ENCODE data around the gene PDAP1.
"Not testable (repeated sequence)": the region's sequence is repeated elsewhere in the genome, so short reads cannot be mapped to it uniquely, and the experiment has no call there.

PDAP1 gene

GRCh38 chr7:99395616-99396327 is 12.6 kb downstream of the PDAP1 start:
- no peak for DNase-seq

- DNase-seq: no peak
Measured at GRCh38 chr7:99394188-99394502, 14.3 kb downstream of the PDAP1 start.

GRCh38 chr7:99393355-99394187 is 14.8 kb downstream of the PDAP1 start:
- no peak for DNase-seq

- peak; percentile 62 for DNase-seq
Measured at GRCh38 chr7:99392659-99393354, 15.6 kb downstream of the PDAP1 start.

GRCh38 chr7:99392046-99392445 is 16.4 kb downstream of the PDAP1 start:
- no peak for DNase-seq

GRCh38 chr7:99390941-99391602 is 17.3 kb downstream of the PDAP1 start:
- no peak for DNase-seq

DNA sequence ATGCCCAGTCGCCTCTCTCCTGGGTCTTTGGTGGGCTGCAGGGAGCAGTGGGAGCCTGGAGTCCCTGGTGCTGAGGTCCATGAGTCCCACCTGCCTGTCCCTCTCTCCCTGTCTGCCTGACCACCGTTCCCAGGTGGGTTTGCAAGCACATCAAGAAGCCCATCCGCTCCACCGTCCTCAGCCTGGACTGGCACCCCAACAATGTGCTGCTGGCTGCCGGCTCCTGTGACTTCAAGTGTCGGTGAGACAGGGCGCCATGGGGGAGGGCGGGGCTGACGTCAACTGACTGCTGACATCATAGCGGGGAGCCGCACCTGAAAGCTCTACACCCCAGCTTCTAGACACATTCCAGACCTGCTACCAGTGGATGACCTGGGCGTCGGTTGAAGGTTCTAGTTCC is 18.6 kb downstream of the PDAP1 start:
- no peak for DNase-seq

GRCh38 chr7:99387912-99388311 is 20.5 kb downstream of the PDAP1 start:
- no peak for DNase-seq

- not testable (repeated sequence) for DNase-seq
Measured at GRCh38 chr7:99387239-99387635, 21.2 kb downstream of the PDAP1 start.

GRCh38 chr7:99386584-99387238 is 21.7 kb downstream of the PDAP1 start:
- DNase-seq: no peak

DNA sequence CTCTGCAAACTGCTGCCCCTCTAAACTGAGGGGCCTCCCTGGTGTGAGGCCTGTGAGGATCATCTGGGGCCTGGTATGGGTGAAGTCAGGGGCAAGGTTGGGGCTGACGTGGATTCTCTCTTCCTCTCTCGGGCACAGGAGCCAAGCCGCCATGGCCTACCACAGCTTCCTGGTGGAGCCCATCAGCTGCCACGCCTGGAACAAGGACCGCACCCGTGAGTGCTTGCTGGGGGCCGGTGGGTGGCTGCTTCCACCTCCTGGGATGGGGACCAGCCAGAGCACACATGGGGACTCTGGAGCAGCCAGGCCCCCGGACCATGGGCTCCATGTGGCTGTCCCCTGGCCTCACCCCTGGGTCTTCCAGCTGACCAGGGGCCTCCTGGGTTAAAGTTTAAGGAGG is 22.8 kb downstream of the PDAP1 start:
- no peak for DNase-seq

DNA sequence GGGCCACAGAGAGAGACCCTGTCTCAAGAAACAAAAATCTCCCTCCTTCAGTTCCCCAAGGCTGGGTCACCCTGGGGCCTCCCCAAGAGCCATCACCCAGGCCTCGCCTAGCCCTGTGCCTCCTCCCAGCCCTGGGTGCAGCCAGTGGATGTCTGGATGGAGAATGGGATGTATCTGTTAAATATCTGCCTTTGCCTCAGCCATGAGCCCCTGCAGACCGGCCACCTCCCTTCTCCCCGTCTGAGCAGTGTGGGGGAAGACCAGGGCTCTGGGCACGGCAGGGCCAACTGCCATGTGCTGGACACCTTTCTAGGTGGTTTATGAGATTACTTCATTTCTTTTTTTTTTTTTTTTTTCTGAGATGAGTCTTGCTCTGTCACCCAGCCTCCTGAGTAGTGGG is 23.9 kb downstream of the PDAP1 start:
- DNase-seq: no peak

DNA sequence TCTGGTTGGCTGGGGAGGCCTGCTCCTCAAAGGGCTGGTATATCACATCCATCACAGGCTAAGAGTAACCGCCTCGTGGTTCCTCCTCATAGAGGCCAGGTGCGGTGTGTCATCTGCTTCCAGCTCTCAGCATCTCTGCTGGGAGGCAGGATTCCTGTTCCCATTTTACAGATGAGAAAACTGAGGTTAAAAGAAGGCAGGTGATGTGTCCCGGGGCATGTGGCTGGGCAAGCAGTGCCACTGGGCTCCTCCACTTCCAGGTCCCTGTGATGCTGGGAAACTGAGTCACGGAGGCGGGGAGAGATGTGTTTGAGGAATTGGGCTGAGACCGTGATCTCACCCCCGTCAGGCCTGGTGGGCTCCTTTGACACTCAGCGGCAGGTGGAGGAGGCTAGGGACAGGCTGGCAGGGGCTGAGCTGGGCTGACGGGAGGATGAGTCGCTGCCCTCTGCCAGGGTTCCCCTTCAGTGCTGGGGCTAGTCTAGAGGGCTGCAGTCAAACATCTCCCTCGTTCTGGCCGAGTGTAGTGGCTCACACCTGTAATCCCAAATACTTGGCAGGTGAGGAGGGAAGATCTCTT is 24.5 kb downstream of the PDAP1 start:
- no peak for DNase-seq

- no peak for DNase-seq
Measured at GRCh38 chr7:99383203-99383602, 25.2 kb downstream of the PDAP1 start.

GRCh38 chr7:99381664-99382075 is 26.7 kb downstream of the PDAP1 start:
- no peak for DNase-seq

DNA sequence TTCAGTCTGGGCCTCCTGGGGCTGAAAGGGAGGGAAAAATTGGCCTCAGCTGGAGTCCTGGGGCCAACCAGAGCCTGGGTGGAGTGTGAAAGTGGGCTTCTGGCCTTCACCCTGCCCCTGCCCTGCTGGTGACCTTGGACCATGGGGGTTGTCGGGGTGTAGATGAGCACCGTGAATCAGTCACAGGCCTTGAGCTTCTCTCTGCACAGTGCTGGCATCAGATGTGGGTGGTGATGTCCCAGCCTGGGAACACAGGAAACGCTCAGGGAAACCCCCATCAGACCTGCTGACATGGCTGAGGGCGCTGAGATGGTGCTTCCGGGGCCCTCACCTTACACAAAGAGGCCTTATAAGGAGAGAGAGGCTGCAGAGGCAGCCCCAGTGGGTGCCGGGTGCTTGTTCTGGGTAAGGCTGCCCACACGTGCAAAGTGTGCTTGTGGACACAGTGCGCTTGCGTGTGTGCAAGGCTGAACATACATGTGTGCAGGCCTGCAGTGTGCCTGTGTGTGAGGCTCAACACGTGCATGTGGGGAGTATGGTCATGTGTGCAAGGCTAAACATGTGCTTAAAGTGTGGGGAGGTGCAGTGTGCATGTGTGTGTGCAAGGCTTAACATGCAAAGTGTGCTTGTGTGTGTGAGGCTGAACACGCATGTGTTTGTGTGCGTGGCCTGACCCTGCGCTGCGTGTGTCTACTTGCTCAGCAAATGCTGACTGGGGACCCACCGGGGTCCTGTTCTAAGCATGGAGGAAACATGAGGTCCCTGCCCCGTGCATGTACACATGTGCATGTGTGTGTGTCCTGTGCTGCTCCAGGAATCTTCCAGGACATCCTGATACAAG is 27.4 kb downstream of the PDAP1 start:
- no peak for DNase-seq

GRCh38 chr7:99380032-99380822 is 28.2 kb downstream of the PDAP1 start:
- no peak for DNase-seq

DNA sequence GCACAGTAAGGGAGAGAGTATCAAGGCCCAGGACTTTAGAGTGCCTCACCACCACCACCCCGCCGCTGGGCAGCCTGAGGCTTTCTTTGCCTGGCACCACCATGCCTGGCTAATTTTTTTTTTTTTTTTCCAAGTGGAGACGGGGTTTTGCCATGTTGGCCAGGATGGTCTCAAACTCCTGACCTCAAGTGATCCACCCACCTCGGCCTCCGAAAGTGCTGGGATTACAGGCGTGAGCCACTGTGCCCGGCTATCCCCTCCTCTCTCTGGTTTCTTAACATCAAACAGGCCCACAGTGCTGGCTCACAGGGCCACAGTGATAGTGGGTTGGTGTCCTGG is 28.7 kb downstream of the PDAP1 start:
- DNase-seq: not testable (repeated sequence)

DNA sequence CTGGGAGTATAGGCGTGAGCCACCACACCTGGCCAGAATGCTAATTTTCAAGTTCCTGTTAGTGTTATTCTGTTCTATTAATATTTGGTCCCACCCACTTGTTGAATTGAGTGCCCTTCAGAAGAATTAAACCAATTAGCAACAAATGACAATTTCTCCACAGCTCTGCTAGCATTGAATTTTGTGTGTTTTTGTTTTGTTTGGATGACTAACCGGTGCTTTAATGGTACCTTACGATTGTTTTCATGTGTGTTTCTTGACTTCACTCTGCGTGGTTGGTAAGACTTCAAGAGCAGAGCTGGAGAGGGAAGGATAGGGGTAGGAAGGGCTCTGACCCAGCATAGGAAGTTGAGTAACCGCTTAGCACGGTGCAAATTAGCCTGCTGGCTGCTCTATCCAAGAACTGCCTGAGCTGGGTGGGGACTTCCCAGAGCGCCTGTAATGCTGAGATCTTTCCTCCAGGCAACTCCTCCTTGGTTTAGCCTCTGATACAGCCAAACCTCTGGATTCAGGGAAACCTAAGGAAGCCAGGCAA is 29.3 kb downstream of the PDAP1 start:
- no peak for DNase-seq

DNA sequence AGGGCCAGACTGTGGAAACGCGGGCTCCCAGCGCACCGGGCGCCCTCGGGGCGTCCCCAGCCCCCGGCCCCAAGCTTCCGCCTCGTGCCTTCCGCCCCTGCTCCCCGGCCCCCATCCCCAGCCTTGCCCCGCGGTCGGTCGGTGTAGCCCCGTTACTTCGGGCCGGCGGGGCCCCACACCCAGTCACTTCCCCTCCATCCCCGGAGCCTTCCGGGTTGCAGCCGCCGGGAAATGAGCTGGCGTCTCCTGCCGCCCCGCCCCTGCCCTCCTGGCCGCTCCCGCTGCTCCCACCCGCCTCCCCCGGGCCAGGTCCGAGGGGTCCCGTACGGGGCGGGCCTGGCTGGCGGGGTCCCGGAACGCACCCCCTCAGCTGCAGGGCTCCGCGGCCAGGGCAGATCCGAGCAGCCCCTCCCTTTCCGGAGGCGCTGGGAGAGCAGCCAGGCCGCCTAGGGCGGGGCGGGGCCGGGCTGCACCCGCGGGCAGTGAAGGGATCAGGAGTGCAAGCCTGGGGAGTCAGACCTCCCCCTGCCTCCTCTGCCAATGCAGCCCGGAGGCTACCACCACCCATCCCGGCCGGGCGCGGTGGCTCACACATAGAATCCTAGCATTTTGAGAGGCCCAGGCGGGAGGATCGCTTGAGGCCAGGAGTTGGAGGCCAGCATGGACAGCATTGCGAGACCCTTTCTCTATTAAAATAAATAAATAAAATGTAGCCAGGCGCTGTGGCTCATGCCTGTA is 33.2 kb downstream of the PDAP1 start:
- DNase-seq: no peak
